ENCODE data around the gene PRXL2B. TPM values are rescaled to one million over a fixed set of nuclear protein-coding genes. Genes with fewer than 3 reads are reported as not detected.
A peak's percentile ranks its signal among the peaks of the same experiment; 100 is the strongest.

PRXL2B gene
- total RNA-seq, 1 experiment from 2014 or later: 40.7 TPM

GRCh38 chr1:2595261-2595811, 8.8 kb downstream of the PRXL2B start:
- Histone ChIP-seq H2BK120ac (ENCODE audit: low read depth, low read length, poor library complexity, severe bottlenecking) (no peak overlapping the region), H3K23me2 (ENCODE audit: insufficient read length, low read depth, low read length, poor library complexity, severe bottlenecking) (no peaks in the 10 kb centered on the region), H2AK5ac (ENCODE audit: insufficient read length, low read length) (no peak overlapping the region), H4K5ac (ENCODE audit: insufficient read length, low read depth, low read length) (no peak overlapping the region), H2BK20ac (ENCODE audit: low read depth, low read length, poor library complexity, severe bottlenecking) (no peak overlapping the region), H2AFZ (ENCODE audit: low read length) (no peak overlapping the region), H3K14ac (ENCODE audit: insufficient read depth, low read length) (no peak overlapping the region), H3K56ac (ENCODE audit: insufficient read length, low read depth, low read length) (no peak overlapping the region), H3K4ac (ENCODE audit: low read depth, low read length) (no peak overlapping the region), H3K4me2 (ENCODE audit: insufficient read depth, insufficient read length, low read length) (no peak overlapping the region), H4K8ac (replicated peaks; ENCODE audit: insufficient read length, low read depth, low read length) (no peak overlapping the region), H4K20me1 (ENCODE audit: control insufficient read depth, insufficient read depth, insufficient read length) (no peaks in the 10 kb centered on the region), H3K23ac (ENCODE audit: insufficient read length, low read depth, low read length) (no peak overlapping the region), H3K27ac (ENCODE audit: insufficient read length, low read depth, low read length) (no peak overlapping the region), H2BK15ac (ENCODE audit: low read depth, low read length) (no peak overlapping the region), H3K27me3 (ENCODE audit: insufficient read depth, low read length) (no peaks in the 10 kb centered on the region), H3K4me1 (ENCODE audit: insufficient read depth, low read length) (no peaks in the 10 kb centered on the region), H3K79me1 (ENCODE audit: insufficient read depth, low read depth, low read length, poor library complexity, severe bottlenecking) (no peaks in the 10 kb centered on the region), H3T11ph (ENCODE audit: low read length) (no peak overlapping the region), H2BK12ac (ENCODE audit: insufficient read length, low read depth, low read length) (no peak overlapping the region), H3K18ac (ENCODE audit: insufficient read length, low read depth, low read length) (no peak overlapping the region), H3K79me2 (ENCODE audit: insufficient read depth, low read length) (no peaks in the 10 kb centered on the region), H2BK5ac (ENCODE audit: insufficient read length, low read length) (no peak overlapping the region), H3K9me3 (ENCODE audit: control insufficient read depth, low read depth, low read length) (no peaks in the 10 kb centered on the region), H3K9ac (ENCODE audit: extremely low read depth, insufficient read length, low read length) (no peak overlapping the region), H4K91ac (ENCODE audit: insufficient read length, low read depth, low read length) (no peak overlapping the region)
- WGBS (ENCODE audit: extremely low coverage, insufficient read length, low lambda C conversion rate): no CpG with 5 or more reads among the region's 19 CpGs
- Mint-ChIP-seq H3K36me3 (ENCODE audit: insufficient read depth in 1 of 3, low read depth in 3 of 3) (peaks cover 3 to 12% (median 4%) of the 10 kb centered on the region in 3 experiments; a peak in 6 of 7 replicates), H3K4me3 (no peak overlapping the region), H3K4me1 (no peaks in the 10 kb centered on the region), H3K27ac (no peak overlapping the region), H3K27me3 (ENCODE audit: low read depth) (peaks cover 9% of the 10 kb centered on the region; the same call in 1 of the 2 replicates), H3K9me3 (peaks cover 6 to 20% of the 10 kb centered on the region in 2 experiments; a peak in 4 of 5 replicates)
- TF ChIP-seq CTCF (conservative IDR thresholded peaks at IDR 0.05): no peak
- peak; percentile 19 for DNase-seq
